ENCODE data around the gene CDC42BPG. TPM values are rescaled to one million over a fixed set of nuclear protein-coding genes. Genes with fewer than 3 reads are reported as not detected.

The CDC42BPG gene
- total RNA-seq, 1 experiment from 2014 or later = 0.03 TPM

DNA sequence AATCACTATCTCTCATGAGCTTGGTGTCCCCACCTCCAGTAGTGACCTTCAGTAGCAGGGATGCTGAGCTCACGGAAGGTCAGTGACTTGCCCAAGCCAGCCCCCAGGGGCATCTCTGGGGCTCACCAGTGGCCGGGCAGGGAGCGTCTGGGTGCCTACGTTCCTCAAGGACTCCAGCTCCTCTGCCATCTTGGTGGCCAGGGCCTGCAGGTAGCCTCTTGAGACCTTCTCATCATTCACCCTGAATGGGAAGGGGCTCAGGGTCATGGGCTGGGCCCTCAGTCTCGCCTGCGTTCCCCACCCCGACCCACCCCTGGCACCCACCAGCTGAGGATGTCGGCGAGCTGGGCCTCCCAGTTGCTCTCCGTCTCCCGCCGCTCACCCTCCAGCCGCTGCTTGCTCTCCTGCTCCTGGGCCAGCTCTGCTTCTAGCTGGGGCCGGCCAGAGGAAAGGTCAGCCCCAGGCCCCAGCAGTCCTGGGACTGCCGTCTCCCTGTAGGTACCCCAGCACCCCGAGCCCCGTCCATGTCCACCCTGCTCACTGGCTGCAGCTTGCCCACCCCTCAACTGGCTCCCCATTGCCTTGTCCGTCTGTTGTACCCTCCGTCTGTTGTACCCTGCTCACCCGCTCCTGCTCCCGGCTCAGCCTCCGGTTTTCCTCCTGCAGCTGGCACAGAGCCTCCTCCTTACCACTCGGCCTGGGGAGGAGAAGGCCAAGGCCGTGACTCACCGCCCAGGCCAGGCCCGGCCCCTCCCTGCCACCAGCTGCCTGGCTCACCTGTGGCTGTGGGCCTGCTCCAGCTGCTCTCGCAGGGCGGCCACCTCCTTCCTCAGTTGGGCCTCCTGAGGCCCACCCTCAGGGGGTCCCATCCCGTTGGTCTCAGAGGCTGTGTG lies 9.5 kb downstream of the CDC42BPG start:
- H3K27ac ChIP-seq = no peak overlapping the region
- H3K36me3 ChIP-seq = no peaks in the 10 kb centered on the region
- no peaks in the 10 kb centered on the region for H3K9me3 ChIP-seq (replicated peaks)
- H3K4me1 ChIP-seq (replicated peaks) = peaks cover 6% of the 10 kb centered on the region
- H3K4me3 ChIP-seq = no peak overlapping the region
- H3K27me3 ChIP-seq (replicated peaks) = no peaks in the 10 kb centered on the region; the same call in 1 of the 2 replicates
- no peak for DNase-seq (ENCODE audit: low read depth in 1 of 2, low spot score in 2 of 2)

DNA sequence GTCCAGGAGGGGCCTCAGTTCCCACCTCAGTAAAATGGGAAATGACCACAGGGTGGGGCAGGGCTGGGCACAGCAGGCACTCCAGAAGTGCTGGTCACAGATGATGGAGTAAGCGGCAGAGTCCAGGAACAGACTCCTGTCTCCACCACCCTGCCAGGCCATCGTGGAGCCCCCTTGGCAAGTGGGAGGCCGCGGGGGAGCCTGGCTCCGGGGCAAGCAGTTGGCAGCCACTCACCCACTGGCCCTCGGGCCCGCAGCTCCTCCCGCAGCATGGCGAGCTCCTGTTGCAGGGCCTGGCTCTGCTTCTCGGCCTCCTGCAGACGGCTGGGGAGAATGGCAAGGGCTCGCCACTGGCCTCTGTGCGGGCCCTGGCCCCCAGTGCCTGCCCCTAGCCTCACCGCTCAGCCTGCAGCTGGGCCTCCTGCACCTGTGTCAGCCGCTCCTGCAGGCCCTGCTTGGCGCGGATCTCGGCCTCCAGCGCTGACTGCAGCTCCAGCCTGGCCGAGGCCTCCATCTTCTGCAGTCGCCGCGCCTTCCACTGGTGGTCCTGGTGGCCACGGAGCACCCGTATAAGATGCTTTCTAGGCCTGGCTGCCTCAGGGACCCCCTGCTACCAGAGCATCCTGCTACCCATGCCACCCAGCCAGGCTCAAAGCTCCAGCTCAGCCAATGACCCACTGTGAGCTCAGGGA lies 10.3 kb downstream of the CDC42BPG start:
- Histone ChIP-seq H3K9me3 (replicated peaks) (no peaks in the 10 kb centered on the region), H3K36me3 (no peaks in the 10 kb centered on the region), H3K27ac (no peak overlapping the region), H3K4me3 (no peak overlapping the region), H3K27me3 (replicated peaks) (no peaks in the 10 kb centered on the region; the same call in 1 of the 2 replicates), H3K4me1 (replicated peaks) (peaks cover 6% of the 10 kb centered on the region)
- DNase-seq (ENCODE audit: low read depth in 1 of 2, low spot score in 2 of 2) = no peak

DNA sequence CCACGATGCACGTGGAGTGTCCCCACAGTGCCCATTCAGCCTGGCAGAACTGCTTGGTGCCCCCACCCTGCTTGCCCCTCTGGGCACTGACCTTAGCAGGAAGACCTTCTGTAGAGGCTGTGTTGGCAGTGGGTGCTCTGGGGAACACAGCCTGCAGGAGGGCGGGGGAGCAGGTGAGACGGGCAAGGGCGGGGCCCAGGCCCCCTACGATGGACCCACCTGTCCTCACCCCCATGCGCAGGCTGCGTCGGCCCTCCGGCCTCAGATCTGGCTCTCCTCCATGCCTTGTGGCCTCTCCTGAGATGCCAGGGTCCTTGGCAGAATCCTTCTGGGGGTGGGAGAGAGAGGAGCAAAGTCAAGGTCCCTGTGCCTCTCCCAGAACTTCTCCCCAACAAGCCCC lies 10.9 kb downstream of the CDC42BPG start:
- Histone ChIP-seq H3K27ac (no peak overlapping the region), H3K9me3 (replicated peaks) (no peaks in the 10 kb centered on the region)

DNA sequence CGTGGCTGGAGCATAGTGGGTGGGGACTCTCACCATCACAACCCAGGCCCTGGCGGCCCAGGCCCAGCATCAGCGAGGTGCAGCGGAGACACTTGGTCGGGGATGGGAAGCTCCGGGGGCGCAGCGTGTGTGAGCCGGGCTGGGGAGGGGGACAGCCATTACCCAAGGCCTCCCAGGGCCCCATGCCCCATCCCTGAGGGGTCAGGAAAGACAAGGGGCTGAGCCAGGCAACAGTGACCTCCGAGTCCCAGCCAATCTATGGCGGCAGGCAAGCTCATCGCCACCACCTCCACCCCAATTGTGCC lies 11.3 kb downstream of the CDC42BPG start:
- no peak overlapping the region for H3K27ac ChIP-seq
- no peaks in the 10 kb centered on the region; the same call in 1 of the 2 replicates for H3K27me3 ChIP-seq (replicated peaks)
- no peaks in the 10 kb centered on the region for H3K9me3 ChIP-seq (replicated peaks)
- H3K36me3 ChIP-seq = no peaks in the 10 kb centered on the region
- H3K4me1 ChIP-seq (replicated peaks) = peaks cover 6% of the 10 kb centered on the region
- no peak overlapping the region for H3K4me3 ChIP-seq
- DNase-seq (ENCODE audit: low read depth in 1 of 2, low spot score in 2 of 2) = no peak

More for the DNA sequence above, 10.9 kb downstream of the CDC42BPG start:
- DNase-seq (ENCODE audit: low read depth in 1 of 2, low spot score in 2 of 2) = no peak
- Histone ChIP-seq H3K36me3 (no peaks in the 10 kb centered on the region), H3K4me1 (replicated peaks) (peaks cover 6% of the 10 kb centered on the region), H3K4me3 (no peak overlapping the region), H3K27me3 (replicated peaks) (no peaks in the 10 kb centered on the region; the same call in 1 of the 2 replicates)

DNA sequence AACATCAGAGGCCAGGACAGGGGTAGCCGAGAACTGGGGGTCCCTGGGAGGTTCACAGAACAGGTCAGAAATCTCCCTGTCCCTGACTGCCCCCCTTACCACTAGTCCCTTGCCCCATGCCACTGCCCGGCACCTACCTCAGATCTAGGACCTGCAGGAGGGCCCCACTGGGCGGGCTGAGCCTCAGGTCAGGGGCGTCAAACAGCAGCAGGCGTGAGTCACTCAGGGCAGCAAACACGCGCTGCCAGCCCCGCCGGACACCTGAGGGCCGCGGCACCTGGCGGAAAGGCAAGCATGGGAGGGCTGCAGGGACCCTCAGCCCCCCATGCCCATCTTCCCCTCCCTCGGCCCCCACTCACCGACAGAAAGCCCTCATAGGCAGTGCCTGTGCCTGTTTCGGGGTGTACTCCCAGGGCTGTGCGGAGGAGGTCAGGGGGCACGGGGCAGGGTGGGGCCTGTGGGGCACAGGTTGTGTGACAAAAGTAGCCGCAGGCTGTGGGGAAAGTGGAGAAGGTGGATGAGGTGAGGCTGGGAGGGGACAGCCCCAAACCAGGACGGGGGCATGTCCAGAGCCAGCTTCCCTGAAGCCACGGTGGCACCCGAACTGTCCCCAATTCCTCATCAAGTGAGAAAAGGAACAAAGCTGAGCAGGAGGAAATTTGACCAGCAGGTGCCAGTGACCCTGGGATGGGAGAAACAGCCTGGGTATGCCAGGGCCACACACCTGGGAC lies 11.8 kb downstream of the CDC42BPG start:
- no peak for DNase-seq (ENCODE audit: low read depth in 1 of 2, low spot score in 2 of 2)
- Histone ChIP-seq H3K4me3 (no peak overlapping the region), H3K27ac (no peak overlapping the region), H3K4me1 (replicated peaks) (peaks cover 6% of the 10 kb centered on the region), H3K9me3 (replicated peaks) (no peaks in the 10 kb centered on the region), H3K27me3 (replicated peaks) (no peaks in the 10 kb centered on the region; the same call in 1 of the 2 replicates), H3K36me3 (no peaks in the 10 kb centered on the region)

DNA sequence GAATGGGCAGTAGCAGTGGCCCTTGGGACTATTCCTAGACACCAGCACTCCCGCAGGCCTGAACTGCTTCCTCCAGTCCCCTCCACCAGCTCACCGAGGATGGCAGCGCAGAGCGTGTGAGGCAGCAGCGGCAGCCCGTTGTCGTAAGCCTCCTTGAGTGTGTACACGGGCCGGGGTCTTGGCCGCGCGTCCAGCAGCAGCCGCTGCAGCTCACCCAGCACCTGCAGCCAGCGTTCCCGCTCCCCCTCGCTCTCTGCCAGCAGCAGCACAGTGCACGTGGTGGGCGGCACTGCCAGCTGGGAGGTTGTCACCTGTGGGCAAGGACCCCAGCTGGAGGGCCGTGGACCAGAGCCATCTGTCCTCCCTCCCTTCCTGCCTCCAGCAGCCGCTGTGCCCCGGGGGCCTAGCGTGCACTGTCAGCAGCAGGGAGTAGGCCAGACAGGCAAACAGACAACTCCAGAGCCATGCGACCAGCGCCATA lies 13.0 kb downstream of the CDC42BPG start:
- DNase-seq (ENCODE audit: low read depth in 1 of 2, low spot score in 2 of 2) = no peak
- H3K4me1 ChIP-seq (replicated peaks) = peaks cover 6% of the 10 kb centered on the region

DNA sequence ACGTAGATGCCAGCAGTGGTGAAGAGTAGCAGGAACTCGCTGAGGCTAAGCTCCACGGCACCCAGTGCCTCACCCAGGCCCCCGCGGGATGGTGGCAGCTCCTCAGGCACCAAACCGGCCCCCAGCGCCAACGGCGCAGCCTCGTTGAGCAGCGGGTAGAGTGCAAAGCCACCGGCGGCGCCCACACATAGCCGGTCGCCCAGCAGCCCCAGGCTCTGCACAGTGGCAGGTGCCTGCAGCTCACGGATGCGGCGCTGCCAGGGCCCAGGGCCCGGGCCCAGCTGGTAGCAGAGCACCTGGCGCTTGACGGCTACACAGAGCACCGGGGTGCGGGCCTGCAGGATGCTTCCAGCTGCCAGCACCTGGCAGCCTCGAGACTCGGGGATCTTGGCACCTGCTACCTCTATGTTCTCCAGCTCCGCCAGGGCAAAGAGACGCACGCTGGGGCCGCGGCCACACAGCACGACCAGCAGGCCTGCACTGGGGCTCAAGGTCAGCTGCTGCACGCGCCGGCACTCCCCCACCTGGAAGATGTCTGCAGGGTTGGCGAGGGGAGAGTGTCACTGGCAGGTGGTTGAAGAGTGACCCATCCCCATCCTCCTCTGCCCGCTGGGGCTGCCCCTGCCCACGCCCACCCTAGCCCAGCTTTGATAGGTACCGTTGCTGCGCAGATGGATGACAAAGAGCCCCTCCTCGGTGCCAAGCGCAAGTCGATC lies 14.8 kb downstream of the CDC42BPG start:
- H3K9me3 ChIP-seq (replicated peaks) = no peaks in the 10 kb centered on the region
- no peaks in the 10 kb centered on the region for H3K36me3 ChIP-seq
- no peak overlapping the region for H3K4me3 ChIP-seq
- no peak overlapping the region for H3K27ac ChIP-seq
- DNase-seq (ENCODE audit: low read depth in 1 of 2, low spot score in 2 of 2) = no peak
- H3K4me1 ChIP-seq (replicated peaks) = no peaks in the 10 kb centered on the region
- H3K27me3 ChIP-seq (replicated peaks) = no peaks in the 10 kb centered on the region; the same call in 1 of the 2 replicates

More for the DNA sequence above, 13.0 kb downstream of the CDC42BPG start:
- H3K36me3 ChIP-seq = no peaks in the 10 kb centered on the region
- H3K9me3 ChIP-seq (replicated peaks) = no peaks in the 10 kb centered on the region
- no peak overlapping the region for H3K4me3 ChIP-seq
- no peak overlapping the region for H3K27ac ChIP-seq
- H3K27me3 ChIP-seq (replicated peaks) = no peaks in the 10 kb centered on the region; the same call in 1 of the 2 replicates

DNA sequence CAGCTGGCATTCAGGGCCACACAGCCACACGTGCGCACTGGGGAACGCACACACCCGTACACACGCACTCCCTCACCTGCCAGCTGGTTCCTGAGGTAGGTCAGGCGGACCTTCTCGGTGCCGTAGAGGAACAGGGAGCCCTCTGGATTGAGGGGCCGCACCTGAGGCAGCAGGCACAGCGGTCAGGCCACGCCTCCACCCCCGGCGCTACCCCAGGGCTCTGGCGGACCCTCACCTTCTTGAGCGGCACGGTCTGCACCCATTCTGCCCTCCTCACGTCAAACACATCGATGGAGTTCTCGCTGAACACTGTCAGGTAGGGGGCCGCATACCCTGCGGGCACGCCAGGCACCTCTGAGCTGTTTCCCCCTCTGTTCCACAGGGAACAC lies 17.0 kb downstream of the CDC42BPG start:
- no peak overlapping the region for H3K4me3 ChIP-seq
- H3K36me3 ChIP-seq = no peaks in the 10 kb centered on the region
- H3K27ac ChIP-seq = no peak overlapping the region
- no peaks in the 10 kb centered on the region for H3K9me3 ChIP-seq (replicated peaks)
- H3K27me3 ChIP-seq (replicated peaks) = peaks cover 10% of the 10 kb centered on the region; the same call in 1 of the 2 replicates
- no peaks in the 10 kb centered on the region for H3K4me1 ChIP-seq (replicated peaks)
- DNase-seq (ENCODE audit: low read depth in 1 of 2, low spot score in 2 of 2) = no peak

DNA sequence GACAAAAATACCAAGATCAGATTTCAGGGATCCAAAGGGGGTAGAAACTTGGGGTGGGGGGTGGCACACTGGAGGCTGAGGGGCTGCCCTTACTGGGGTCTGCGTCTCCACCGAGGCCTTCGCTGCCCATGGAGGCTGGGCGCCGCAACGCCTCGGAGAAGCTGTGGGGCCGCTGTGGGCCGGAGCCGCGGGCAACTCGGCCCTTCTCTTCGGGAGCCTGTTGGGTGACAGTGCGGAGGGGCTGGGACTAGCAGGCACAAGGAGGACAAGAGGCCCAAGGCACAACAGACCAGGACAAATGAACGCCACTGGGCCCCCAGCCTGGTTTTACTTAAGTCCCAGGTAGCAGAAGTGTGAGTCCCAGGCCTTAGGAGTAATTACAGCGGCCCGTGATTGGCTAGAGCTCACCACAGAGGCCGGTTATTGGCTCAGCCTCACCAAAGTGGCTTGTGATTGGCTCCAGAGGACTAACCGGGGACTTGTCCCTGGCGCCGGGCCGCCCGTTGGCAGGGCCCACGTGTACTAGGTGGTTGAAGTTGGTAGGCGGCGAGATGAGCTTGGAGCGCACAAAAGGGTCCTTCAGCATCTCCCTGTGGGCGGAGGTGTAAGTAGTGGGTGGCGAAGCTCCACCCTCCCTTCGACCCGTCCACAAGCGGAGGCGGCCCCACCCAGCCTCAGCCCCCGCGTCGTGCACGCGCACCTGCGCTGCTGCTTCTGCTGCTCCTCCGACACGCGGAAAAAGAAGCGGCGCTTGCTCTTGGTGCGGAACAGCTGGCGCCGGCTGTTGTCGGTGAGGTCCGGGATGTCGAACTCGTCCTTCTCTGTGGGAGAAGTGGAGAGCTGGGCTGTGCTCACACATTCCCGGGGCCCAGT lies 17.6 kb downstream of the CDC42BPG start:
- no peak overlapping the region for H3K4me3 ChIP-seq
- H3K36me3 ChIP-seq = no peaks in the 10 kb centered on the region
- H3K27ac ChIP-seq = no peak overlapping the region
- H3K9me3 ChIP-seq (replicated peaks) = no peaks in the 10 kb centered on the region
- peaks cover 10% of the 10 kb centered on the region; the same call in 1 of the 2 replicates for H3K27me3 ChIP-seq (replicated peaks)
- no peak for DNase-seq (ENCODE audit: low read depth in 1 of 2, low spot score in 2 of 2)
- H3K4me1 ChIP-seq (replicated peaks) = no peaks in the 10 kb centered on the region

DNA sequence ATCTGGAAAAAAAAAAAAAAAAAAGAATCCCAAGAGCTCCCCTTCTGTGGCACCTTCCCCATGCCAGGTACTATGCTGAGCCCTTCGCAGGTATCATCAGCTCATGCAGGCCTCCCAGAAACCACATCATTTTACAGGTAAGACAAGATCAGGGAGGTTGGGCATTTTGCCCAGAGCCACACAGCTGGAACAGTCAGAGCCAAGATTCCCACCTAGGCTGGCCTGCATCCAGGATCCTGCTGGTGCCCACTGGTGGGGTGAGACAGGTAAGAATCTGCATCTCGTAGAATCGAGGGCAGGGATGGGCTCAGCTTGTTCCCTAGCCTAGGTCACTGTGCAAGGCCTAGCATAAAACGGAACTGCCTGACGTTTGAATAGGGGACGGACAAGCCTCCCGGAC lies 18.4 kb downstream of the CDC42BPG start:
- H3K27me3 ChIP-seq (replicated peaks) = peaks cover 10% of the 10 kb centered on the region; the same call in 1 of the 2 replicates
- H3K36me3 ChIP-seq = no peaks in the 10 kb centered on the region
- no peak for DNase-seq (ENCODE audit: low read depth in 1 of 2, low spot score in 2 of 2)
- no peaks in the 10 kb centered on the region for H3K4me1 ChIP-seq (replicated peaks)
- H3K27ac ChIP-seq = no peak overlapping the region
- no peak overlapping the region for H3K4me3 ChIP-seq
- no peaks in the 10 kb centered on the region for H3K9me3 ChIP-seq (replicated peaks)

DNA sequence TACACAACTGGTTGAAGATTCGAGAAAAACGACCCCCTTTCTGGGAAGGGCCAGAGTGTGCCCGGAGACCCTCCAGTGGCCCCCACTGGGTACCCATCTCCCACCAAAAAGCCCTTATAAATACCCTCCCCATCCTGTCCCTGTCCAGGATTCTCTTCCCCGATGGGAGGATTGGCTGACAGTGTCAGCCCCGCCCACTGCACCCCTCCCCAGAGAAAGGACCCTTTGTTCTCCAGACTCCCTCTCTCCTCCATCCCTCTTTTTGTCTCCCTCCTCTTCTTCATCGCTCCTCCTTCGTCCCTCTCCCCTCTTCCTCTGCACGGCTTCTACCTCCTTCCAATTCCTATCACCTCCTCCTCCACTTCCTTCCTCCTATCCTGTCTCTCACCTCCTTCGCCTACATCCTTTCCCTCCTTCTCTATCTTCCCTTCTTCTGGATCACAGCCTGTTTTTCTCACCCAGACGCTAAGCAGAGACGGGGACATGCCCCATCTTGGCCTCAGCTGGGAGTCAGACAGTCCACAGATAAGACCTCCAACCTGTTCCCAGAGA lies 20.8 kb downstream of the CDC42BPG start:
- Histone ChIP-seq H3K9me3 (replicated peaks) (no peaks in the 10 kb centered on the region), H3K27ac (no peak overlapping the region), H3K4me3 (no peak overlapping the region), H3K27me3 (replicated peaks) (peaks cover 10% of the 10 kb centered on the region; the same call in 1 of the 2 replicates), H3K36me3 (no peaks in the 10 kb centered on the region), H3K4me1 (replicated peaks) (no peaks in the 10 kb centered on the region)
- DNase-seq (ENCODE audit: low read depth in 1 of 2, low spot score in 2 of 2) = no peak

DNA sequence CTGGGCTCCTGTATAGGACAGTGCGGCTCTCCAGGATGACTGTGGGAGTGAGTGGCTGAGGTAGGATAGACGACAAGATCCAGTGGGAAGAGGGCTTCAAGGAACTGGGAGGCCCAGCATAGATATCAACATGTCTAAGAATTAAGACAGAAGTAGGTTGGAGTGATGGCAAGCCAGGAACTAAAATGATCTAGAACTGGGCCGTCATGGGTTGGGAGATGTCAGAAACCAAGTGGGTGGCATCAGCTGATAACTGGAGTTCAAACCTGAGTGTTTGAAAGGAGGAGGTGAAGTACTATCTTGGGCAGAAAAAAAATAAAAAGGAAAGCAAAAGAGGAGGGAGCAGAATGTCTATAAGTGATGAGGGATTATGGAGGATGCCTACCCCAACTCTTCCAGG lies 27.0 kb downstream of the CDC42BPG start:
- Histone ChIP-seq H3K27ac (no peak overlapping the region), H3K36me3 (no peaks in the 10 kb centered on the region), H3K4me3 (no peak overlapping the region), H3K27me3 (replicated peaks) (no peaks in the 10 kb centered on the region), H3K4me1 (replicated peaks) (no peaks in the 10 kb centered on the region), H3K9me3 (replicated peaks) (no peaks in the 10 kb centered on the region)
- DNase-seq (ENCODE audit: low read depth in 1 of 2, low spot score in 2 of 2) = no peak
